Measurements from ENCODE around the gene AP1S1. TPM values are rescaled to one million over a fixed set of nuclear protein-coding genes. Genes with fewer than 3 reads are reported as not detected.
A peak's percentile ranks its signal among the peaks of the same experiment; 100 is the strongest.
"Not testable (repeated sequence)": the region's sequence is repeated elsewhere in the genome, so short reads cannot be mapped to it uniquely, and the experiment has no call there.

The AP1S1 gene
- total RNA-seq, 3 donors from 2014 or later, result 29.6 to 55.7 (median 44.6) TPM

GRCh38 chr7:101108961-101109360 lies 45.3 kb upstream of the AP1S1 start:
- peak overlapping the region in 1 of 2 donors; percentile 25 for H3K27ac ChIP-seq
- intact Hi-C loops (cut with DNase I; ENCODE audit: low total_unique reads), result no loop called here
- no peak for DNase-seq (ENCODE audit: low spot score in 2 of 2)
- TF ChIP-seq POLR2A (IDR thresholded peaks at IDR 0.05), result no peak
- no peak for TF ChIP-seq POLR2AphosphoS5 (IDR thresholded peaks at IDR 0.05)
- TF ChIP-seq CTCF (IDR thresholded peaks at IDR 0.05), result no peak
- peaks cover 0 to 3% of the 10 kb centered on the region in 2 donors for H3K4me1 ChIP-seq
- H3K9me3 ChIP-seq, result no peaks in the 10 kb centered on the region
- no peaks in the 10 kb centered on the region for H3K36me3 ChIP-seq
- no peaks in the 10 kb centered on the region for H3K27me3 ChIP-seq
- H3K4me3 ChIP-seq, result no peak overlapping the region

GRCh38 chr7:101109368-101109767 lies 44.9 kb upstream of the AP1S1 start:
- H3K36me3 ChIP-seq, result no peaks in the 10 kb centered on the region
- TF ChIP-seq POLR2A (IDR thresholded peaks at IDR 0.05) (no peak), POLR2AphosphoS5 (IDR thresholded peaks at IDR 0.05) (no peak), CTCF (IDR thresholded peaks at IDR 0.05) (no peak)
- peaks cover 0 to 3% of the 10 kb centered on the region in 2 donors for H3K4me1 ChIP-seq
- DNase-seq (ENCODE audit: low spot score in 2 of 2), result no peak
- intact Hi-C loops (cut with DNase I; ENCODE audit: low total_unique reads), result no loop called here
- H3K27me3 ChIP-seq, result no peaks in the 10 kb centered on the region
- no peaks in the 10 kb centered on the region for H3K9me3 ChIP-seq
- no peak overlapping the region for H3K4me3 ChIP-seq
- H3K27ac ChIP-seq, result peak overlapping the region in 1 of 2 donors; percentile 25

DNA sequence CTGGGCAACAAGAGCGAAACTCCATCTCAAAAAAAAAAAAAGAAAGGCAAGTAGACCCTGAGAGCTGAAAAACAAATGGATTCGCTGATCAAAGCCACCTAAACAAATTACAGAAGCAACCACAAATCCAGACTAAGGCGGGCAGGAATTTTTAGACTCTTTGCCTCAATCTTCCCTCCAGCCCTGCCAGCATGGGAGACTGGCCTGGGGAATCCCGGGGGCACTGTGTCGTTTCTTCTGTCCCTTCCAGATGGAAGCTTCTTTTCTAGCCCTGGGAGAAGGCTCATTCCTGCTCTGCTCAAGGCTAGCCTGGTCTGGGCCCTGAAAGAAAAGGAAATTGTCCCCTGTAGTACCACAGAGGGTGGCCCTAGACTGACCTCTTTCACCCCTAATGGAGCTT lies 43.0 kb upstream of the AP1S1 start:
- intact Hi-C loops (cut with DNase I; ENCODE audit: low total_unique reads), result no loop called here
- Histone ChIP-seq H3K36me3 (no peaks in the 10 kb centered on the region), H3K27me3 (no peaks in the 10 kb centered on the region), H3K9me3 (no peaks in the 10 kb centered on the region), H3K4me3 (no peak overlapping the region), H3K27ac (no peak overlapping the region), H3K4me1 (peaks cover 0 to 3% of the 10 kb centered on the region in 2 donors)
- no peak for DNase-seq (ENCODE audit: low spot score in 2 of 2)
- TF ChIP-seq POLR2AphosphoS5 (IDR thresholded peaks at IDR 0.05), result no peak
- TF ChIP-seq POLR2A (IDR thresholded peaks at IDR 0.05), result no peak
- TF ChIP-seq CTCF (IDR thresholded peaks at IDR 0.05), result no peak

- no peaks in the 10 kb centered on the region for H3K36me3 ChIP-seq
- no peak for TF ChIP-seq CTCF (IDR thresholded peaks at IDR 0.05)
- no peak for TF ChIP-seq POLR2A (IDR thresholded peaks at IDR 0.05)
- peak in 1 of 3 donors; percentile 23 for TF ChIP-seq POLR2AphosphoS5 (IDR thresholded peaks at IDR 0.05)
- DNase-seq (ENCODE audit: low spot score in 2 of 2), result no peak
- intact Hi-C loops (cut with DNase I; ENCODE audit: low total_unique reads), result no loop called here
- H3K27ac ChIP-seq, result peak overlapping the region in 1 of 2 donors; percentile 68
- H3K4me3 ChIP-seq, result no peak overlapping the region
- peaks cover 0 to 3% of the 10 kb centered on the region in 2 donors for H3K4me1 ChIP-seq
- no peaks in the 10 kb centered on the region for H3K27me3 ChIP-seq
- no peaks in the 10 kb centered on the region for H3K9me3 ChIP-seq
These were observed 42.0 kb upstream of the AP1S1 start for GRCh38 chr7:101112233-101112632.

GRCh38 chr7:101113140-101113539 lies 41.1 kb upstream of the AP1S1 start:
- H3K9me3 ChIP-seq; H3K4me1 ChIP-seq; H3K27ac ChIP-seq; intact Hi-C loops (cut with DNase I; ENCODE audit: low total_unique reads); H3K4me3 ChIP-seq; H3K27me3 ChIP-seq; H3K36me3 ChIP-seq; DNase-seq (ENCODE audit: low spot score in 2 of 2): not testable (repeated sequence)

- intact Hi-C loops (cut with DNase I; ENCODE audit: low total_unique reads), result no loop called here
- no peak for TF ChIP-seq POLR2A (IDR thresholded peaks at IDR 0.05)
- TF ChIP-seq CTCF (IDR thresholded peaks at IDR 0.05), result no peak
- no peak for TF ChIP-seq POLR2AphosphoS5 (IDR thresholded peaks at IDR 0.05)
- Histone ChIP-seq H3K4me3 (no peak overlapping the region), H3K4me1 (peaks cover 0 to 2% of the 10 kb centered on the region in 2 donors), H3K36me3 (no peaks in the 10 kb centered on the region), H3K27ac (no peak overlapping the region), H3K9me3 (no peaks in the 10 kb centered on the region), H3K27me3 (no peaks in the 10 kb centered on the region)
- DNase-seq (ENCODE audit: low spot score in 2 of 2), result no peak
These were observed 40.4 kb upstream of the AP1S1 start for GRCh38 chr7:101113836-101114235.

Data from breast epithelium (tissue), 4 donors.